ENCODE measurements around the gene DNAJB7. TPM values are rescaled to one million over a fixed set of nuclear protein-coding genes. Genes with fewer than 3 reads are reported as not detected.

DNAJB7 gene
- total and polyA plus RNA-seq, 4 donors, result not detected

- H3K9ac ChIP-seq (ENCODE audit: insufficient read depth in 1 of 2, low read length in 2 of 2), result no peak overlapping the region
- H3K9me3 ChIP-seq (ENCODE audit: control insufficient read depth in 4 of 4, insufficient read depth in 3 of 4, low read length in 3 of 4), result no peaks in the 10 kb centered on the region
- no peak overlapping the region for H3K4me3 ChIP-seq
- no peak for TF ChIP-seq CTCF (IDR thresholded peaks at IDR 0.05; ENCODE audit: control extremely low read depth, extremely low read depth)
- ATAC-seq (ENCODE audit: insufficient read depth, low FRiP score), result no peak
- H3K36me3 ChIP-seq (ENCODE audit: control insufficient read depth in 4 of 4, insufficient read depth in 4 of 4, low read length in 4 of 4), result peaks cover 0 to 8% (median 0%) of the 10 kb centered on the region in 4 donors
- no peak overlapping the region for H3K27ac ChIP-seq (ENCODE audit: low read depth in 1 of 2, low read length in 1 of 2)
- H3K27me3 ChIP-seq (ENCODE audit: control insufficient read depth in 3 of 3, insufficient read depth in 3 of 3, low read length in 2 of 3), result no peaks in the 10 kb centered on the region
- H3K4me1 ChIP-seq (ENCODE audit: control insufficient read depth in 5 of 5, insufficient read depth in 5 of 5, low read length in 5 of 5), result peaks cover 4 to 14% (median 10%) of the 10 kb centered on the region in 5 donors
- DNase-seq, result no peak
These were observed 48.0 kb downstream of the DNAJB7 start for GRCh38 chr22:40813912-40814315.

Small RNA genes within 50 kb of the gene (small RNA-seq; reads per million reads assigned to genes)
- 0.10 reads per million for gene MIR4766 (ENCODE audit: low replicate concordance)

Other genes starting within 250 kb of the DNAJB7 start
- gene MRTFA, start 225.4 kb downstream of the DNAJB7 start, total RNA-seq, result 10 to 100 TPM; 49.1 to 64.0 TPM
- 10 to 100 TPM; 26.3 to 31.1 TPM for gene MRTFA, start 225.4 kb downstream of the DNAJB7 start, polyA plus RNA-seq
- gene MCHR1, start 182.6 kb downstream of the DNAJB7 start, total RNA-seq, result under 1 TPM; 0.21 to 0.37 TPM
- under 1 TPM; 0.06 to 0.62 TPM for gene MCHR1, start 182.6 kb downstream of the DNAJB7 start, polyA plus RNA-seq
- gene SLC25A17, start 42.8 kb downstream of the DNAJB7 start, total RNA-seq, result 10 to 100 TPM; 17.2 to 17.4 TPM
- gene SLC25A17, start 42.8 kb downstream of the DNAJB7 start, polyA plus RNA-seq, result 10 to 100 TPM; 13.7 to 13.8 TPM
- gene ST13, start 5.5 kb downstream of the DNAJB7 start, total RNA-seq, result 100 to 1,000 TPM; 145 to 208 TPM
- 100 to 1,000 TPM in 1 of 2 donors, 10 to 100 TPM in 1; 61.9 to 118 TPM for gene ST13, start 5.5 kb downstream of the DNAJB7 start, polyA plus RNA-seq
- gene XPNPEP3, start 5.0 kb downstream of the DNAJB7 start, total RNA-seq, result 10 to 100 TPM; 14.4 to 24.1 TPM
- gene XPNPEP3, start 5.0 kb downstream of the DNAJB7 start, polyA plus RNA-seq, result 1 to 10 TPM; 5.1 to 6.3 TPM
- gene RBX1, start 89.3 kb upstream of the DNAJB7 start, total RNA-seq, result 10 to 100 TPM; 44.8 to 55.8 TPM
- 100 to 1,000 TPM in 1 of 2 donors, 10 to 100 TPM in 1; 72.2 to 144 TPM for gene RBX1, start 89.3 kb upstream of the DNAJB7 start, polyA plus RNA-seq
- gene EP300, start 230.5 kb upstream of the DNAJB7 start, total RNA-seq, result 100 to 1,000 TPM in 1 of 2 donors, 10 to 100 TPM in 1; 67.1 to 177 TPM
- gene EP300, start 230.5 kb upstream of the DNAJB7 start, polyA plus RNA-seq, result 10 to 100 TPM; 14.9 to 21.7 TPM

All from lung (tissue), 13 donors.